GM12892 (cell line): Measurements from ENCODE around the gene METTL8.
A peak's percentile ranks its signal among the peaks of the same experiment; 100 is the strongest.

Experiments used
- POLR2A ChIP-seq: IDR thresholded peaks from 2 replicates; pipeline ENCODE4 v1.6.1; 2011; ENCODE audit warnings: low read depth, low read length, control low read depth
- POLR2AphosphoS5 ChIP-seq: IDR thresholded peaks from 2 replicates; pipeline ENCODE4 v1.6.1; 2011; ENCODE audit warnings: low read depth, low read length, control low read depth
- TAF1 ChIP-seq: IDR thresholded peaks from 2 replicates; pipeline ENCODE4 v1.6.1; 2011; ENCODE audit warnings: low read depth, mild to moderate bottlenecking, control low read depth, low read length, borderline replicate concordance

DNA sequence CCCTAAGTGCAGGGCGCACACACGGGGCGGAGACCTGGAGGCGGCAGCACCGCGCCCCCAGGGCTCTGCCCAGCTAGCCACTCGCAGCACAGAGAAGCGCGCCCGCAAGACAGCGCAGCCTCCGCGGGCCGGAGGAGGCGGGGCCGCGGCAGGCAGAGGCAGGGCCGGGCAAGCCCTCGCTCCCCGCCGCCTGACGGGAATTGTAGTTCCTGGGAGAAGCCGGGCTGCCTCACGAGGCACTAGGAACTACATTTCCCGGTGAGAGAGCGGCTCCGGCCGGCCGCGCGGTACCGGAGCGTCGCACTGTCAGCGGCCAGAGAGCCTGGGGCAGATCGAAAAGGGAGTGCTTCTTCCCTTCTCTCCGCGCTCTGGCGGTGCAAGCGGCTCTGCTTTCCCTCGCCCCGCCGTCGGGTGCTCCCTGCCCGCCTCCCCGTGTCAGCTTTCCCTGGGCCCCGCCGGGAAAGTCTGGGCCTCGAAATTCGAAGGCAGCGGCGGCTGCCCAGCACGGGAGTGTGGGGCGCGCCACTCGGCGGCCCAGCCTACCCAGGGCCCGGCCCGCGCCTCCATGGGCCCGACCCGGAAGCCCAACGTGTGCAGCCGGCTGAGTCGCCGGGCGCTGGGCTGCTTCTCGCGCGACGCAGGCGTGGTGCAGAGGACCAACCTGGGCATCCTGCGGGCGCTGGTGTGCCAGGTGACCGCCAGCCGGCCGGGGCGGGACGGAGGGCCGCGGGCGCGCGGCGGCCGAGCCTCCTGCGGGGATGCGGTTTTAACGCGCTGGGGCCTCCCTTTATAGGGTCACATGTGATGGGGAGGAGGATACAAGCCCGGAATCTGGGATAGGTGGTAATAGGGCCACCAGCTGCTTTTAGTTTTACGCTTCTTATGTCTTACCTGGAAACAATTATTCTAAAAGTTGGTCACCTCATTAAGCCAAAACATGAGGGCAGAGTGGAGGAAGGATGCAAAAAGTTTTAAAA, 511 bp upstream of the METTL8 start, which contains the start of gene DCAF17:
- TF ChIP-seq POLR2AphosphoS5 (peak; percentile 86), POLR2A (peak; percentile 86), TAF1 (peak; percentile 24; the same call in 1 of the 2 replicates)
